Suppressor macrophage treated with lipopolysaccharide for 4 hours (primary cell): ENCODE results near the gene ESYT3.
"Not testable (repeated sequence)": the region's sequence is repeated elsewhere in the genome, so short reads cannot be mapped to it uniquely, and the experiment has no call there.

Experiments
- DNase-seq: peaks from one replicate; pipeline ENCODE4 v3.0.0-alpha.2; 2020

ESYT3 gene

DNA sequence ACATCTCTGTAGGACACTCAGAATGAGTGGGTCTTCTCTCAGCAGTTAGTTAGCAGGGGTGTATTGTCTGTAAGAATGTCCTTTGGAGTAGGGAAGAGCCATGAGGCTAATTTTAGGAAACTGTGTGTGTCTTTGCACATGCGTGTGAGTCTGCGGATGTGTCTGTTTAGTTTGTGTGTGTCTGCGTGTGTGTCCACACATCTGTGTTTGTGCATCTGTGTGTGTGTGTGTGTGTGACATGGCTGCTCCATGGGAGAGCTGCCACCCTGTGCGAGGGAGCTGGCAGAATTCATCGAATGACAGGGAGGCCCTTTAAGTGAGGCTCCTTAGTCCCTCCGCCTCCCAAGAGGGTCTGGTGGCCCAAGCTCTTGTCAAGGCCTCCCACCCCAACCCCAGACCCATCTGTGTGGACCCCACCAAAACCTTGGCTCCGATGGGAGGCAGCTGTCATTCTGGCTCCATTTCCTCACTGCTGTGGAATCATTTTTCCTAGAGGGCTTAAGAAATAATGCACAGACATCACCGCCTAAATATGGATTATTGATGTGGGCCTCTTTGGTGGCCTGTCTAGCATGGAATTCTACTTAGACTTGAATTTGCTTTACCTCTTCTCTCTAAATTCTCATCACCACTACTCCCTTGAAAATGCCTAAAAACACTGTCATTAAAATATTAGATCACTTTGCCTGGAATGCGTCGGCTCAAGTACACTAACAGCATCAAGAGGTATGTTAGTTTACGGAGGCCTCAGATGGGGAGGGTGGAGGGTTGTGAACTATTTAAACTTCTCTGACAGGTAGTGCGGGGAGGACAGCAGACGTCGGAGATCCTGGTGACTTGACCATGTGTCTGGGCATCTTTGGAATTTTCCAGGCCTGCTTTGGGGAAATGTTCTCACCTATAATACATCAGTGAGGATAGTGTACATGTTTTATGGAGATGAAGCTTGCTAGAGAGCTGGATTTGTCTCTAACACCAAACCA lies 9.4 kb downstream of the ESYT3 start:
- DNase-seq, result no peak

DNA sequence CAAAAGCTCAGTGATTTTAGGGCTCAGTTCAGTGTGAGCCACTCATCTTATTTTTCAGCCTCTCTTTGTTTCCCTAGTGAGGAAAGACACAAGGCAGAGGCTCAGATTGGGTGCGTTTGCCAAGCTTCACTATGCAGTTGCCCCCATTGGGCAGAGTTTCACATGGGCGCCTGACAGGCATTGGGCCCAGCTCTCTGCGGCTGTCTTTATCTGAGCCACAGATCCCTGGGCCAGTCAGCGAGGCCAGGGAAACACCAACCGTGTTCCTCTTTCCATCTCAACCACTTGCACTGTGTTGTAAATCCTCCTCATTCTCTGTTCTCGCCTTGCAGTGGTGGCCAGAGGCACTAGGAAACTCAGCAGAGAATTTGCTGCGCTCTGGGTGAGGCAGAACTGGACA lies 10.8 kb downstream of the ESYT3 start:
- no peak for DNase-seq

DNA sequence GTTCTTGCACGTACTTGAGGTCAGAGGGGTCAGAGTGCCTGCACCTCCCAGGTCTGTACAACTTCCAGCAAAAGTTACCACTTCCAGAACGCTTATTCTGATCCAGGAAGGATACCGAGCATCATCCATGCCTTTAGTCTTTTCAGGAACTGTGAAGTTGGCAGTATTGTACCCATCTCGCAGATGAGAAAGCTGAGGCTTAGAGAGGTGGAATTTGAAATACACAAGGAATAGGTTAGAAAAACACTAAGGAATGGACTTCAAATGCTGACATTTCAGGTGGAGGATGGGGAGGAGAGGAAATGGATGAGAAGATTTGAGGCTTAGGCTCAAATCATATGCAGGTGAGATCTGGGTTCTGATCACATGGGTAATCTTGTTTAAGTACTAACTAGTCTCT lies 11.2 kb downstream of the ESYT3 start:
- no peak for DNase-seq

DNA sequence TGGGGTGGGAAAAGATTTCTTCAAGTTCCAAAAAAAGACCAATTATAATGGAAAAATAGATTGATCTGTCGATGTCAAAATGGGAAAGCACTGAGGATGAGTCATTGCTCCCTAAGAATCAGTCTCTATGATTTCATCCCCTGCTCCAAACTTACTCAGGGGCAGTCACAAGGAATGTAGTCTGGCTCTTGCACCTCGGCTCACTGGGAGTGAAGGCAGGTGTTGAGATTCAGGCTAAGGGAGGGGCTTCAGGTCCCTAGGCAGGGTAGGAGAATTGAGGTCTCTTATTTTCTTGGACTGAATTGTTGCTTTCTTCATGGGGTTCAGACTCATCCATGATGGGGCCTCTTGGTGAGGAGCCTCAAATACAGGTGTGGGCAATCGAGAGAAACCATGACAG lies 14.2 kb downstream of the ESYT3 start:
- DNase-seq, result no peak

DNA sequence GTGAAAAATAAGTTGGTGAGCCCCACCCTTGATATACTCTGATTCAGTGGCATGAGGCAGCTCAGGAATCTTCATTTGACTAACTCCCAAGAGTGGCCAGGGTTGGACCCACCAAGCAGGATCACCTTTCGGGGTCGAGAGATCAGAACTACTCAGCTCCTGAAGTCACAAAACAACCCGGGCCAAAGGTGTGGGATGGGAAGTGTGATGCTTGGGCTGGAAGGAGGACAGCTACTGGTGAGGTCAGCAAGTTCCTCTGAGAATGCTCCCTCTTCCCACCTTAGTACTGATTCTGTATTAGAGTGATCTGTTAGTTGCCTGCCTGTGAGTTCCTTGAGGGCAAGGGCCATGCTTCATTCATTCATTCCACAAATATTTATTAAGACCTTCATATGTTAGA lies 15.1 kb downstream of the ESYT3 start:
- DNase-seq, result no peak

DNA sequence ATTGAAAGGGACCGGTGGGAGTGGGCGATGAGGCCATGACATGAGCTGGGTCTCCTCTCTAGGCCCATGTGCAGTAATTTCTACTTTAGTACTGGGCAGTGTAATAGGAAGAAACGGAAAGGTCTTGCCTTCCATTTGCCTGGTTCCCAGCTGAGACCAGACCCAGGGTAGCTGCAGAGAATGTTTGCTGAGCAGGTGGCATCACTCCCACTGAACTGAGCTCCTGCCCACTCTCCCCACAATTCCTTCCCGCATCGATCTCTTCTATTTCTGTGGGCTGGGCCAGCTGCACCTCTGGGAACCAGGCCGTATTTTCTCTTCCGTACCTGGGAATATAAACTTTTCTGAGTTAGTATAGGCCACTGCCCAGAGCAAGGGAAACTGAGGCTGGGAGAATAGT lies 15.8 kb downstream of the ESYT3 start:
- DNase-seq, result no peak

DNA sequence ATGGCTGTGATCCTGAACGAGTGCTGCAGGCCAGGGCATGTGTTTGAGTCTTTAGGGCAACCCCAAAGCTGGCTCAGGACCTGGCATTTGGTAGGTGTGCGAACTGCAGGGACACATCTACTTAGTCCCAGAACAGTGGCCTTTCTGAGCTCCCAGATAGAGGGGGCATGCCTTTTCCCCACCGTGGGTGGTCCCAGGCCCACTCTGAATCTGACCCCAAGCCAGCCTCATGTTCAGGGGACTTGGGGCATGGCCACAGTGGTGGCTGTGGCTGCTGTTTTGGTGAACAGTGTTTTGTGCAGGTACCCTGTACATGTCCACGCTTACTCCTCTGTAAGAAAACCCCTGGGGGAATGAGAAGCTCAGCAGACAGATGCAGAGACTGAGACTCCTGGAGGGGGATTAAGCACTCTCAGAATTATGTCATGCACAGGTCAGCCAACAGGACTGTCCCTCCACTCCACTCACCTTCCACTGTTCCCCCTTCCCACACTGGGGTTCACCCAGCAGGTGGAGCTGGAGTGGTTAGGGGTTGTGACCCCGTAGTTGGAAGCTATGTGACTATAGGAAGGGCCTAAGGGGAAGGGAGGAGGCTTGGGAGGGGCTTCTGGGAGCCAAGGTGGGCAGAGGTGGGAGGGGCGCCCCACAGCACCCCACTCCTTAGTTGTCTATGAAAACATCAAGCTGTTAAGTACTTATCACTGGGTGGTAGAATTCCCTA lies 16.4 kb downstream of the ESYT3 start:
- no peak for DNase-seq

DNA sequence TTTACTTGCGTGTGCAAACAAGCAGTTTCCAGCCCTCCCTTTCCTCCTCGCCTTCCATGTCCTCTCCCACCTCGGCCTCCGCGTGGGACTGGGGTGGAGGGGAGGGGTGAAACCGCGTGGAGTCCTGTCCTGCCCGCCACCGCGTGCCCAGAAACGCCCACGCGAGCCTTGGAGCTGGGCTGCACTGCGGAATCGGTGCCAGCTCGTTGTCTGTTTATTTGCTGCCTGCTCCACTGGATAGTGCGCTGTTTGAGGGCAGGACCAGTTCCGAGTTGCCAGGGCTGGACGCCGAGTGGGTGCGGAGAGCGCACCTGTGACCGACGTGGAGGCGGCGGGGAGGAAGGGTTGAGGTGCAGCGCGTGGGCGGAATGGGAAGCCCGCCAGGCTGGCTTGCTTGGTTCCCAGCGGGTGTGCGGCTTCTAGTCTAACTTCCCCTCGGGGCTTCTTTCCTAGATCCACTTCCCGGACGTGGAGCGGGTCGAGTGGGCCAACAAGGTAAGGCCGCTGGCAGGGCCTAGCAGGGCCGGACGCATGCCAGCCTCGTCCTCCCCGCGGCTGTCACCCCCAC lies 17.3 kb downstream of the ESYT3 start:
- DNase-seq, result no peak

DNA sequence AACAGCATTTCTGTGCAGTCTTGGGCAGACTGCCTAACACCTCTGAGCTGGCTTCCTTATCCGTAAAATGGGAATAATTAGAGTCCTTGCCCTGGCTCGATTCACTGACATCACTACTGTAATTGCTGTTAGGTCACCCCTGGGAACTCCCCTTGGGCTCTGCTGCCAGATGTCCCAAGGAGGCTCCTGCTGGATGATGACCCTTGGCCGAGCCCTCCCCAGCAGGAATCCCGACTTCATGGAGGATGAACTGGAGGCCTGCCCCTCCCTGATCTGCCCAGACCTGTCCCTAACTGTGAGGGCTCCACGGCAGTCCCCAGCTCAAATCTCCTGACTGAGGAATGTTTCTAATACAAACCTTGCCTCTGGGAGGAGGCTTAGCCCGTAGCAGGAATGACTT lies 18.0 kb downstream of the ESYT3 start:
- no peak for DNase-seq

DNA sequence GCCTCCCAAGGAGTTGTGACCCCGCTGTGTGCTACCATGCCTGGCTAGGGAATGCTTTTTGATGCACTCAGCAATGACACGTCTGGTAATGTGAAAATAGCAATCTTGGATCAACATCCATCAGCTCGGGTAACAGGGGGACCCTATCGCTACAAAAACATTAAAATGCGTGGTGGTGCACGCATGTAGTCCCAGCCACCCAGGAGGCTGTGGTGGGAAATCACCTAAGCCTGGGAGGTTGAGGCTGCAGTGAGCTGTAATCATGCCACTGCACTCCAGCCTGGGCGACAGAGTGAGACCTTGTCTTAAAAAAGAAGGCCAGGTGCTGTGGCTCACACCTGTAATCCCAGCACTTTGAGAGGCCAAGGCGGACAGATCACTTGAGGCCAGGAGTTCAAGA lies 19.5 kb downstream of the ESYT3 start:
- not testable (repeated sequence) for DNase-seq

DNA sequence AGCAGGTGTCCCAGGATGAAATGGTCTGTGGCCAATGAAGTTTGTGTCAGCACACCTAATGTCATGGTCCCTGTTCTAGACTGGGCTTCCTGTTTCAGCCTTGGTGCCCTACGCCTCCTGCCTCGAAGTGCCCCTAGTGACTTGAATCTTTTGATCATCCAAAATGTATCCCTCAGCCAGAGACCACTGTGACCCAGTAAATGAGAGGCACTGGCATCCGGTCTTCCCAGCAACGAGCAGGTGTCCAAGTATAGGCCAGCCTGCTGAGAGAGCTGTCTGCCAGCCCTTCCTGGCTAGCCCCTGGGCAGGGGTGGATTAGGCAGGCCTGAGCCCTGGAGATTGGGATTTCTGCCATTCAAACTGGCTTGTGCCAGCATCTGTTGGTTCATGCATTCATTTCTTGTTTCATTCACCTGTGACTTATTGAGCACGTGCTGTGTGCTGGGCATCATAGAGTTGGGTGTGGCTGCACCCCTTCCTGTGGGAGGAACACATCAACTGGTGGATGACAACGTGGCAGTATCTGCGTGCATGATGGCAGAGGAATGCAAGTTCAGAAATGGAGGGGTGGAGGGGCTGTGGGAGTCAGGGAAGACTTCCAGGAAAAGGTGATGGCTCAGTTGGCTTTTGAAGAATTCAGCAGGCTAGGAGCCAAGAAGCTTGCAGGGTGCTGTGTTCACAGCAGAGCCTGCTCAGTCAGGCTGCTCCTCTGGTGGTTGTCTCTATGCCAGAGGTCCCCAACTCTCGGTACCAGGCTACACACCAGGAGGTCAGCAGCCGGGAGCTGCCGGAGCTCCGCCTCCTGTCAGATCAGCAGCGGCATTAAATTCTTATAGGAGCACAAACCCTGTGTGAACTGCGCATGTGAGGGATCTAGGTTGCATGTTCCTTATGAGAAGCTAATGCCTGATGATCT lies 21.6 kb downstream of the ESYT3 start:
- DNase-seq, result no peak

DNA sequence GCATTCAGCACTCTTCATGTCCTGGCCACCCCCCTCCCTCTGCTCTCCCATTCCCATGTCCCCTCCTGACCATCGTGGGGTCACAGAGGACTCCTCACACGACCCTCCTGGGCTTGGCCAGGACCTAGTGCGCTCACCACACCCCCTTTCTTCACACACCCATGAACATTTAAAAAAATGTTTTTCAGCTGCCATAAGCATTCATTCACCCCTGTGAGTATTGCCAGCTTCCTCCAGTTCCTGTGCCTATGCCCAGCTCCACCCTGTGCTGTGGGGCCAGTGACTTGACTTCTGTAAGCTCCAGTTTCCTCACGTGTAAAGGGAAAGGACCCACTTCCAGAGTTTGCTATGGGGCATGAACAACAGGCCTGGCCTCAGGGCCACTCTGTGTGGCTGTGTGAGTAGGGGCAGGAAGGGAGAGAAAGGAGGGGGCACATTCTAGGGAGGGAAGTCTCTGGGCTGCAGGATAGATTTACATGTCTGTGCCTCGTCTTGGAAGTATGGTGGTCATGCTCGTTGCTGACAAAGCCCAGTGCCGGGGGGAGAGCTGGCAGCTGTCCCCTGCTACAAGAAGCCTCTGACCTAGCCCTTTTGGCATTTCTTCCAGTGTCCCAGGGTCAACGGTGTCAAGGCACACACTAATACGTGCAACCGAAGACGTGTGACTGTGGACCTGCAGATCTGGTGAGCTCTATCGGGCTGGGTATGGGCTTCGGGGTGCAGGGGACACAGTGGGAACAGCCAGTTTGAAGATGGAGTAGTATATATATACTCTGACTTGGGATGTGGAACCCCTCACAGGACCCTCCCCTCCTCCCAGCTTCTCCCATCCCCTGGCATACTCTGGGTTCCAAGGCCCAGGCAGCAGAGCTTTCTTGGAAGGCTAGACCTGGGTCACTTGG lies 22.8 kb downstream of the ESYT3 start:
- no peak for DNase-seq

DNA sequence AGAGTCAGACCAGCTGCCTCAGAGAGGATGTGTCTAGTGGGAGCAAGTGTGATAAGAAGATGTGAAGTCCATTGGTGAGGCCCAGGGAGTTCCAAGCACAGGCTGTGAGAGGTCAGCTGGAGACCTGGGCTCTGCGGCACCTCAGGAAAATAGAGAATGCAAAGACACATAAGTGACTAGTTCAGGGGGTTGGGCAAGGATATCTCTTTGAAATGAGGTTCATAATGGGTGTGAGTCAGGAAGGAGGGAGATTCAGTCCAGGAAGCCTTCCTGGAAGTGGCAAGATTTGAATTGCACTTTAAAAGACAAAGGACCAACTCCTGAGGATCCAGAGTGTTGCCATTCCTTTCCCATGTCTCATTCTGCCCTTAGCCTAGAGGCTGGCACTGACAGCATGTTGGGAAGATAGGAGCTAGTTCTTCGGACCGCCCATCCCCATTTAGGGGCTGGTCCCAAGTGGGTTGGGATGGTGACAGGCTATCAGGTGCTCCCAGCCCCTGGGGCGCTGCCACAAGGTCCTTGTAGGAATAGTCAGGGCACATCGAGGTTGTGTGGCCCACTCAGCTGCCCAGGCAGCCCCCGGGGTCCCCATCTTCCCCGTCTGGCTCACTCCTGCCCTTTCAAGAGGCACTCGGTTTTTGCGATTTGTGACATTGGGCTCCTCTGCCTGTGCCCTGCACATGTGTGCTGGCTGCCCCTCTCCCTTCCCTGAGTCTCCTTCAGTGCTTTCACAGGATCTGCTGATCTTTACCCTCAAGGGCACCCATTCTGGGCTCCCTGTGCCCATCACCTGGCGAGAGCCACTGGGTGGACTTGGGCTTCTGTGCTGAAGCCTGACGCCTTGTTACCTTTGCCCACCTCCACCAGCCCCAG lies 23.7 kb downstream of the ESYT3 start:
- DNase-seq, result no peak

DNA sequence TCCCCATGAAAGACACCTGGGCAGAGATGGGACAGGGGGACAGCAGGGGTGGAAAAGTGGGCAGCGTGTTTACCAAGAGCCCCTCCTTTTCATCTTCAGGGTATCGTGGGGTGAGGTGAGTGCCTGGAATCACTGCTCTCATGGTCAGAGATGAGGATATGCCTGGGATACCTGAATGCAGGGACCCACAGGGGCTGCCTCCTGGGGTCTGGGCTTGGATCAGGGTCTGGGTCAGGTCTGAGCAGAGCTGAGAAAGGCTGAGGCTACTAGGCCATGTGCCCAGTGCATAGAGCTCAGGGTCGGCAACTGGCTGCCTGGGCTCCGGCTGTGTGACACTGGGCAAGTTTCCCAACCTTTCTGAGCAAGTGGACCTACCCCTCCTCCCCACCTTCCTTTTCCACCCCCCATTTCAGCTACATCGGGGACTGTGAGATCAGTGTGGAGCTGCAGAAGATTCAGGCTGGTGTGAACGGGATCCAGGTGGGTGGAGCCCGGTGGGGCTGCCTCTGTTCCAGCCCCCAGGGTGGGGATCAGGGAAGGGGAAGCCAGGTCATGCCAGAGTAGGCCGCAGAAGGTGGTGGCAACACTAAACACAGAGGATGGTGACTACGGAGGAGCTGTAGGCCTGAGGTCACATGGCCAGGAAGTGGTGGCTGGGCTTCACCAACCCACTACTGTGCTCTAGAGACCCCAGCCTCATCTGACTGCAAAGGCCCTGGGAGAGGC lies 24.5 kb downstream of the ESYT3 start:
- no peak for DNase-seq

DNA sequence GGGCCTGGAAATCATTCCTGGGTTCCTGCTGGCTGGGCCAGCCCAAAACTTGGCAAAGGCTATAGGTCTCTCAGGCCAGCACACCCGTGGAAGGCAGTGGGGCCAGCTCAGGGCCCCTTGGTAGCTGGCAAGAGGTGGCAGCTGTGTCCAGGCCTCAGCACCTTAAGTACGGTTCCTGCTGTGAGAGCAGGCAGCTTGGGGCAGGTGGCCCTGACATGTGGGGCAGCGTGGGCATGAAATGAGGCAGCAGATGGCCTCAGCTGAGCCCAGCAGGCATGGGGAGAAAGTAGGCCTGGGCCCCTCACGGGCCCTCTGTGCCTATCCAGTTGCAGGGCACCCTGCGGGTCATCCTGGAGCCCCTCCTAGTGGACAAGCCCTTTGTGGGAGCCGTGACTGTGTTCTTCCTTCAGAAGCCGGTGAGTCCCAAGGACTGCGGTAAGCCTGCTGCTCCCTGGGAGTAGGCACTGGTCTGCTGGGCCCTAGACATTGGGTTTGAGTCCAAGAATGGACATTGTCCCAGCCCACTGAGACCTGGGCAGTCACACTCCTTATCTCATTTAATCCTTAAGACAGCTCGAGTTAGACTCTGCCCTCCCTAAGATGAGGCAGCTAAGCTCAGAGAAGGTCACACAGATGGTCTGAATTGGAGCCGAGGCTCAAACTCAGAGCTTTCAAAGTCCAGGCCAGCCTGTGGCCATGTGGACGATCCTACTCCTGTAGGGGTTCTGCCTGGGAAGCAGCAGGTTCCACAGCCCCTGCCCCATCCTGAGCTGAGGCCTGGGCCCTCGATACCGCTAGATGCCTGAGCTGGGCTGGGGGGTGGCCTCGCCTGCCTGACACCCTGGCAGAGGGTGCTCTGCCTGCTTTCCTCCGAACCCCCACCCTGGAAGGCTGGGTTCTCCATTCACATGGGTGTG lies 25.5 kb downstream of the ESYT3 start:
- no peak for DNase-seq

DNA sequence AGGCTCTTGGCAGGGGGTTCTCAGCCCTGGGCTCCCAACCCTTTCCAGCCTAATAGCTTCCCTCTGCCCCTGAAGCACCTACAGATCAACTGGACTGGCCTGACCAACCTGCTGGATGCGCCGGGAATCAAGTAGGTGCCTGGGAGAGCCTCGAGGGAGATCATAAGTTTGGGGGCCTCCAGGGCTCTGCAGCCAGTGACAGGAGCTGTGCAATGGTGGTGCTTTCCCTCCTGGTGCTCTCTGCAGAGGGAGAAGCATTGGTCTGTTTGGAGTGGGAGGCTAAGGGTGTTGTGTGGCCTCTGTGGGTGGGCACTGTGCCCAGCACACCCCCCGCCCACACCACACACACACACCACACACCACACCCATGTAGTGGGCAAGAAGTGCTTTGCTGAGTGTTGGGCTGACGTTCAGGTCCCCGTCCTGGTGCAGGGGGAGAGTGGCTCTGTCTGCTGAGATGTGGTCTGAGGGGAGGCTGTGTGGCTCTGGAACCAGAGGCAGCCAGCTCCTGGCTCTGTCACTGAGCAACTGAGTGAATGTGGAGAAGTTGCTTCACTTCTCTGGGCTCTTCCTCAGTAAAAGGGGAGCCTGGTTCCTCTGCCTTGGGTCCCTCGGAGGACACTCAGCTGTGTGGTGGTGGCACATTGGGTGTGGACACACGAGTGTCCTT lies 26.3 kb downstream of the ESYT3 start:
- DNase-seq, result no peak

DNA sequence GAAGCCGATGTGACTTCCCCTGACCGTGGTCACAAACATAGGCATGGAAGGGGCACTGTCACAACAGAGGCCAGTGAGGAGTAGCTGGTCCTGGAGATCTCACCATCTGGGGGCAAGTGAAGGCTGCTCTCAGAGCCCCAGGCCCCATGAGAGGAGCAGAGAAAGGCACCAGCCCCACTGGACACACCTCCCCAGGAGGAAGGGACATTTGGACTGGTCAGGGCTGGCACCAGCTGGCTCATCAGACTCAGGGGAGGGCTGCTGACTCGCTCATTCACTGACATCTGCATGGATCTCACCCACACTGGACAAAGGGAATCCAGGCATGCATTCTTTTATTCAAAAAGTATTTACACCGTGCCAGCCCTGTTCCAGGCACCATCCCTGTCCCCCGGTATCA lies 26.8 kb downstream of the ESYT3 start:
- no peak for DNase-seq

DNA sequence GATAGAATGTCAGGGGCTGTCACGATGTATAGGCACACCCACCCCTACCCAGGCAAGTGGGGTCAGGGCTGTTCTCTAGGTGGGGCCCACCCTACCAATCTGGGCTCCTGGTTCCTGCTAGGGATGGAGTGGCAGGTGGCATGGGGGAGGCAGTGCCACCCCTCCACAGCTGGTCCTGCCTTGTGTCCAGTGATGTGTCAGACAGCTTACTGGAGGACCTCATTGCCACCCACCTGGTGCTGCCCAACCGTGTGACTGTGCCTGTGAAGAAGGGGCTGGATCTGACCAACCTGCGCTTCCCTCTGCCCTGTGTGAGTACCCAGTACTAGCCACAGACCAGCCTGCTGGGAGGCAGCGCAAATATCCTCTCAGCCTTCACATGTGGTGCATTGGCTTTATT lies 27.5 kb downstream of the ESYT3 start:
- no peak for DNase-seq
